SK-N-DZ (cell line): ENCODE measurements around the gene NEK9.
"Not testable (repeated sequence)": the region's sequence is repeated elsewhere in the genome, so short reads cannot be mapped to it uniquely, and the experiment has no call there.

ENCODE experiments used
- DNase-seq: peaks from one replicate; pipeline ENCODE4 v3.0.0-alpha.2; 2015; ENCODE audit warnings: low spot score

Gene NEK9

GRCh38 chr14:75144944-75145343 is 18.1 kb upstream of the NEK9 start:
- no peak for DNase-seq

DNA sequence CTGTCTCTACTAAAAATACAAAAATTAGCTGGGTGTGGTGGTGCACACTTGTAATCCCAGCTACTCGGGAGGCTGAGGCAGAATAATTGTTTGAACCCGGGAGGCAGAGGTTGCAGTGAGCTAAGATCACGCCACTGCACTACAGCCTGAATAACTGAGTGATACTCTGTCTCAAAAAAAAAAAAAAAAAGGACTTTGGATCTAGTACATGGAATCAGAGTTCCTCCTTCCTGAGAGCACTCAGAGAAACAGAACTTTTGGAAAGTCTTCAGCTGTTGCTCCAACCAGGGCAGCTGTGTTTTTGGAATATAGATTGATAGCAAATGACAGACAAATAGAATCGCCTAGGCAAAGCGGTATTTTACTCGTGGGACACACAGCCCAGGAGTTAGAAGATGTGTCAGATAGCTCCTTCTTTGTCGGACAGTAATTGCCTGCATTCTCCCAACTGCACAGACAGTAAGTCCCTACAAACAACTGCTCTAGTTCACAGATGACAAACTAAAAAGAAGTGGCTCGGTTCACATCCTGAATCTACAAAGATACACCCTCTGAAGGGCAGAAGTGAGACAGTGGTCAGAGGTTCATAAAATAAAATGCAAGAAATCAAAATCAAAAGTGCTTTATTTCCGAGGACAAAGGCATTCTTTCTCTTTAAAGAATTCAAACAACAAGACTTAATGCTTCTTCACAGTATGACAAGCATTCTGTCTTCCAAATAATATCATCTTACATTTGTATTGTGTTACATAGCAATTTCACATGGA is 17.1 kb upstream of the NEK9 start:
- DNase-seq = no peak

- DNase-seq = no peak
These were observed 15.6 kb upstream of the NEK9 start for GRCh38 chr14:75142494-75142893.

DNA sequence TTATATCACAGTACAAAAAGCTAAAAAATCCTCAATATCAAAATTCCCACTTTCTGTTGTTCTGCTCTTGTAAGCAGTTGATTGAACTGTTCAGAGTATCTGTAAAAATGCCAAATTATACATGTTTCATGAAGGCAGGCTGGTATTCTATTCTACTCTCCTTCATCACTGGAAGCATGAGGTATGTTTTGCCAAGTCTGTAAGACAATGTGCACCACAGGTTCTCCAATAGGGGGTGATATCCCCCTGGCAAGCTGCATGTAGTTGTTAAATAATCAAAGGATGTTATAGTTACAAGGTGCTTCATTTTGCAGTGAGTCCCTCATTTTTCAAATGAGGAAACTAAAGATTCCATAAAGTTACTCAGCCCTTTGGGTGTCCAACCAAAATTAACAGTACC is 15.1 kb upstream of the NEK9 start:
- DNase-seq = no peak

DNA sequence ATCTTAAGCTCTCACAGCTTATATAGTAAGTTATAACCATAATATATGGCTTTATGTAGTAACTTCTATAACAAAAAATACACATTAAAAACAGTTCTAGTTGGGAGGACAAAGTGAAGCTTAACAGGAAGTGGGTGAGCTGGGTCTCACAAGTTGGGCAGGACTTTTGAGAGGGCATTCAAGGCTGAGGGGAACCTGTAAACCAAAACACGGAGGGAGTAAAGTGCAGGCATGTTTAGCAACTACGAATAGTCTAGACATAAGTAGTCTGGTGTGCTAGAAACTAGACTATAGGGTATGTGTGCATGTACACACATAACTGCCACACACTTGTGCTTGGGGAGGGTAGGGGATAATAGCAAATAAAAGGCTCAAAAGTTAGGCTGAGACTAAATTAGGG is 14.2 kb upstream of the NEK9 start:
- DNase-seq = no peak

DNA sequence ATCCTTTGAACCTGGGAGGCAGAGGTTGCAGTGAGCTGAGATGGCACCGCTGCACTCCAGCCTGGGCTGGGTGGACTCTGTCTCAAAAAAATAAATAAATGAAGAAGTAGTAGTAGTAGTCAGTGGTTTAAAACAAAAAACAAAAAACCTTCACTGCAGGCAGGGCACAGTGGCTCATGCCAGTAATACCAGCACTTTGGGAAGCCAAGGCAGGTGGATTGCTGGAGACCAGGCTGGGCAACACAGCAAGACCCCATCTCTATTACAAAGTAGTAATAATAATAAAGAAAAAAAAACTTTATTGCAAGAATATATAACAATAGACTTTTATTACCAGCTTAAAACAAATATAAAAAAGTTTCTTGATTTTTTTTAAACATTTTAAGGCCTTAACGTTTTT is 13.8 kb upstream of the NEK9 start:
- DNase-seq = no peak

DNA sequence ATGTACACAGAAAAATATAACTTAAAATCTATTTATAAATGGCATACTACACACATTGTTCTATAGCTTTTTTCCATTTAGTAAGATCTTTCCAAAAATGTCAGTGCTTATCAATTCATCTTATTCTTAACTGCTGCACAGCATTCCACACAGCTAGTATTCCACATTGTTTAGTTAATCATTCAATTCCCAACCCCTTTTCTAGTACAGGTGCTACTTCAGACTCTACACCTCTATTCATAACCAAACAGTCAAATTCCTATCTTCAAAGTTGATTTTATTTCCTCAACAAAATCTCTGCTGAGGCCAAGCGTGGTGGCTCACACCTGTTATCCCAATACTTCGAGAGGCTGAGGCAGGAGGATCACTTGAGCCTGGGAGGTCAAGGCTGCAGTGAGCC is 12.3 kb upstream of the NEK9 start:
- no peak for DNase-seq

- no peak for DNase-seq
These were observed 11.6 kb upstream of the NEK9 start for GRCh38 chr14:75138492-75138891.

DNA sequence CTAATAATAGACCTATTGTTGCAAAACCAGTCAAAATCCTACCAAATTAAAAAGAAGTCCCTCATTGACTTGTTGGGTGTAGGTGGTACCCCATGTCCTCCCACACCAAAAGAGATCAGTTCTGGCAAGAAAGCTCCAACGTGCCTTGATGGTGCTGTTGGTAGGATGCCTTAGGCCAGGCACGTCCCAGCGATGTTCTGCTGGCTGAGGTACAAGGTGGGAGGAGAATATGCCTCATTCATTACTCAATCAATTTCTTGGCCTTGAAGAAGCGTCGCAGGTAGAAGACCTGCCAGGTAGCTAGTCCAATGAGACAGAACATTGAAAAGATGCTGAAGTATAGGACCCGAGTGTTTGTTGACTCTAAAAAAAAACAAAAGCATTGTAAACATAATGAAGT is 7.8 kb upstream of the NEK9 start:
- DNase-seq = no peak

DNA sequence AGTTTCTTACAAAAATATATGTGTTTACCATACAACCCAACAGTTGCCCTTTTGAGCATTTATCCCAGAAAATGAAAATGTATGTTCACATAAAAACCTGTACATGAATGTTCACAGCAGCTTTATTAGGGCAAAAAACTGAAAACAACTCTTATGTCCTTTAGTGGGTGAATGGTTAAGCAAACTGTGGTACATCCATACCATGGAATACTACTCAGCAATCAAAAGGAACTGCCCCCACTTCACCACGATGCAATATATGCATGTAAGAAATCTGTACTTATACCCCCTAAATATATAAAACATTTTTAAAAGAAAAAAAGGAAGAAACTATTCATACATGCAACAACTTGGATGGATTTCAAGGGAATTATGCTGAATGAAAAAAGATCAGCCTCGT is 6.7 kb upstream of the NEK9 start:
- no peak for DNase-seq

DNA sequence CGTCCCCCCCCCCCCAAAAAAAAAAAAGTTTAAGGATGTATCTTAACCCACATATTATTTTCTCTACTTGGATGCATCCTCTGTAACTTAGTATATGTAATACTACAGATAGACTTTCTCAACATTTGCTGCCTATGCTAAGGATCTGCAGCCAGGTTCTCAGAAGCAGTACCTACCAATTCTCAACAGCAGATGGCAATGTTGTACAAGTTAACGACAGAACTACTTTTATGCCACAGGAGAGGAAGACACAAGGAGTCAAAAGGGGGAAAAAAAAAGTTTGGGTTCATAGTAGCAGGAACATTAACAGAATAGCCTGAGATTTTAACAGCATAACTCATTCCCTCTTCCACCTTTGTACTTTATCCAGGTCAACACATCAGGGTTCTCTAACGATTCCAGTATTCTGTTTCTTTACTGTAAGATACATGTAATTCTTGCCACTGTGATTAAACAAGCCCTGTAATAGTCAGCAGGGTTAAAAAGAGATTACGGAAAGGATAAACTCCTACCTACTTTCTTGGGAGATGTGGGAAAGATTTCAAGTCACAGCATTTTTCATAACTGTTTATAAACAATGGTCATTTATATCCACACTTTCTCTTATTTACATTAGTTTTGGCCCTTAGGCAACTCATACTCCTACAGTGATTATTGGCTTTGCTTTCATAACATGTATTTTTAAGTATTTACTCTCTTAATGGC is 5.7 kb upstream of the NEK9 start:
- peak; percentile 60 for DNase-seq

DNA sequence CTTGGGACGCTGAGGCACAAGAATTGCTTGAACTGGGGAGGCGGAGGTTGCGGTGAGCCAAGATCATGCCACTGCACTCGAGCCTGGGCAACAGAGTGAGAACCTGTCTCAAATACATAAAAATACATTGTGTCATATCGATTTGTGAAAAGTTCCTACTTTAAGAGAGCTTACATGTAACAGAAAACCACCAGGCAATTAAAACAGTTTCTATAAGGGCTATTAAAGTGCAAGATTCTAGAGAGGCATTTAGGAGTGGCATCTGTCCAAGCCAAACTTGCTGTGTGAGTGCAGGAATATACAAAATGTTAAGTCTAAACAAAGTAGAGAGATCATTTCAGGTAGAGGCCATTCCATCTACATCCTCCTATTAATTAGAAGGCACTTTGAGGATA is 1.7 kb upstream of the NEK9 start:
- DNase-seq = no peak

- DNase-seq = no peak
These were observed 1.2 kb upstream of the NEK9 start for GRCh38 chr14:75127903-75128595.

- not testable (repeated sequence) for DNase-seq
These were observed 599 bp upstream of the NEK9 start for GRCh38 chr14:75127474-75127820.

- DNase-seq = no peak
These were observed 715 bp downstream of the NEK9 start for GRCh38 chr14:75126121-75126544.

GRCh38 chr14:75125617-75126016 is 1.2 kb downstream of the NEK9 start:
- DNase-seq = no peak

GRCh38 chr14:75123991-75124390 is 2.9 kb downstream of the NEK9 start:
- DNase-seq = no peak

DNA sequence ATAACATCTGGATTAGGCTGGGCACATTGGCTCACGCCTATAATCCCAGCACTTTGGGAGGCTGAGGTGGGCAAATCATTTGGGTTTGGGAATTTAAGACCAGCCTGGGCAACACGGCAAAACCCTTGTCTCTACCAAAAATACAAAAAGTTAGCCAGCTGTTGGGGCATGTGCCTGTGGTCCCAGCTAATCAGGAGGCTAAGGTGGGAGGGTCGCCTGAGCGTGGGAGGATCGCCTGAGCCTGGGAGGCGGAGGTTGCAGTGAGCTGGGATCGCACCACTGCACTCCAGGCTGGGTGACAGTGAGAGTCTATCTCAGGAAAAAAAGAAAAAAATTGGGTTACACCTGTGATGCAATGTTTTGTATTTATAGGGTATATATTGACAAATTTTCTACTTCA is 5.3 kb downstream of the NEK9 start:
- no peak for DNase-seq

DNA sequence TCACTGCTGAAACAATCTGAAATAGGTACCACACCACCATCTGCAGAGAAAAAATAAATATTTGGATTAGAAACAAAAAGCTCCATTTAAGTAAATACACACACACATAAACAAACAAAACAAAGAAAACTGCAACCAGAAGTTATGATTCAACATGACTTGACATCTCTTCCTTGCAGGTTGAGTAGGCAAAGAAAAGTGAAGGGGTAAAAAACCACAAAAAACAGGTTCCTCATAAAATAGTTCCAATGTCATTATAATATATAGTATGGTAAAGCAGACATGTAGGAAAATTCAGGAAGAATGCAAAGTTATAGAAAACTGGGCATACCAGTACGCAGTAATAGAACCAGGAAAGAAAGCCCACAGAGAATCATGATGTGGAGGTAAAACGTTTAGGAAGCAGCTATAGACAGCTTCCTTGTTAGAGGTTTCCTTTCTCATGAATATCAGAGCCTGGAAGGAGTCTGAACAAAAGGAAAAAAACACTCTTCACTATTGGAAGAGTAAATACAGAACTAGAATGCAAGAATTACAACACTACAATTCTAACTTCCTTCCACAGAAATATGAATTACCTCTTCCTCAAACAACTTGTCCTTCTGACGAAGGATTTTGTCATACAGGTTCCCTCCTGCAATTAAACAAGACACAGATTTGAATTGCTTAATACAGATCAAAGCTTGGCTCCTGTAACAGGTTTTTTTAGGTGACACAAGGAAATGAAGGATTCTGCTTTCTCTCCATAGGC is 6.1 kb downstream of the NEK9 start:
- DNase-seq = no peak

GRCh38 chr14:75119056-75119455 is 7.8 kb downstream of the NEK9 start:
- no peak for DNase-seq

GRCh38 chr14:75113932-75114539 is 12.8 kb downstream of the NEK9 start:
- no peak for DNase-seq

DNA sequence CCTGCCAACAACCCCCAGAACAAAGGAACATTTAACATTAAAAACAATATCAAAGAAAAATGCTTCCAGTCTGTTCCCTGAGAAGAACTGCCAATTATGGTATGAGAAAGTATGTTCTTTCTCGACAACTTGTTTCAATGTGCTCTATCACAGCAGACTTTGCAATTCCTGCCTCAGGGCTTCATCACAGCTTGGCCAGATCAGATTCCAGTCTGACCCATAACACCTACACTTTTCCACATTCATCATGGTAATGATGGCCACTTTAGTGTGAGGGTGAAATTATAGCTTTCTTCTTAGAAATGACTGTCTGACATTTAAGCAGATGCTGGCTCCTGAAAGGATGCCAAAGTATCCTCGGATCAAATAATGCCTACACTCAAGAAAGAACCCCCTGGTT is 17.0 kb downstream of the NEK9 start:
- DNase-seq = no peak
